Liver (tissue), 9 donors: Measurements from ENCODE around the gene ALK. TPM values are rescaled to one million over a fixed set of nuclear protein-coding genes. Genes with fewer than 3 reads are reported as not detected.

Experiments
- DNase-seq: peaks from one replicate; pipeline ENCODE4 v3.0.0-alpha.2; 2017; ENCODE audit warnings: low spot score
- H3K27ac ChIP-seq, 2 donors: one replicate each; pipeline ENCODE4 v1.7.0; 2013; ENCODE audit warnings: inconsistent platforms in 2 of 2, low read length in 2 of 2, control low read depth in 1 of 2, low read depth in 1 of 2, mild to moderate bottlenecking in 1 of 2
- H3K27me3 ChIP-seq, 4 donors: one replicate each; pipeline versions ENCODE4 v1.6.1 to v1.7.0; 2013; ENCODE audit warnings: low read length in 3 of 4, inconsistent platforms in 1 of 4, mild to moderate bottlenecking in 1 of 4, moderate library complexity in 1 of 4; ENCODE audit not compliant: control insufficient read depth in 4 of 4, insufficient read depth in 4 of 4
- H3K36me3 ChIP-seq, 4 donors: one replicate each; pipeline versions ENCODE4 v1.6.1 to v1.7.0; 2013; ENCODE audit warnings: low read length in 3 of 4, mild to moderate bottlenecking in 3 of 4, low read depth in 1 of 4, moderate library complexity in 1 of 4; ENCODE audit not compliant: control insufficient read depth in 4 of 4, insufficient read depth in 3 of 4
- H3K4me1 ChIP-seq, 4 donors: one replicate each; pipeline versions ENCODE4 v1.6.1 to v1.7.0; 2013; ENCODE audit warnings: low read length in 3 of 4, mild to moderate bottlenecking in 3 of 4, moderate library complexity in 1 of 4; ENCODE audit not compliant: control insufficient read depth in 4 of 4, insufficient read depth in 4 of 4
- H3K4me3 ChIP-seq, 3 donors: one replicate each; pipeline versions ENCODE4 v1.6.1 to v1.7.0; 2013; ENCODE audit warnings: low read length in 3 of 3, control low read depth in 1 of 3, low read depth in 1 of 3, mild to moderate bottlenecking in 1 of 3
- H3K9ac ChIP-seq, 2 donors: one replicate each; pipeline ENCODE4 v1.7.0; 2013; ENCODE audit warnings: low read length in 2 of 2, mild to moderate bottlenecking in 2 of 2, moderate library complexity in 2 of 2, control low read depth in 1 of 2, low read depth in 1 of 2
- H3K9me3 ChIP-seq, 4 donors: one replicate each; pipeline versions ENCODE4 v1.6.1 to v1.7.0; 2013; ENCODE audit warnings: low read length in 3 of 4; ENCODE audit not compliant: control insufficient read depth in 4 of 4
- EGR1 ChIP-seq, 2 donors: IDR thresholded peaks; 2 replicates each; pipeline ENCODE4 v1.6.1; 2016 to 2018; ENCODE audit warnings: antibody characterized with exemption in 2 of 2, low read depth in 2 of 2
- FOXA2 ChIP-seq: IDR thresholded peaks from 2 replicates; pipeline ENCODE4 v1.6.1; 2016; ENCODE audit warnings: antibody characterized with exemption
- GABPA ChIP-seq, 2 donors: IDR thresholded peaks in 1 of 2; conservative IDR thresholded peaks in 1 of 2; 2 replicates each; pipeline ENCODE4 v1.6.1; 2016; ENCODE audit warnings: antibody characterized with exemption in 2 of 2, mild to moderate bottlenecking in 1 of 2, moderate library complexity in 1 of 2
- HNF4A ChIP-seq, 2 donors: conservative IDR thresholded peaks; 2 replicates each; pipeline ENCODE4 v1.6.1; 2016; ENCODE audit warnings: antibody characterized with exemption in 2 of 2, mild to moderate bottlenecking in 2 of 2
- JUND ChIP-seq, 2 donors: IDR thresholded peaks; 2 replicates each; pipeline ENCODE4 v1.6.1; 2016; ENCODE audit warnings: antibody characterized with exemption in 2 of 2
- NR2F2 ChIP-seq: IDR thresholded peaks from 2 replicates; pipeline ENCODE4 v1.6.1; 2016; ENCODE audit warnings: antibody characterized with exemption
- RAD21 ChIP-seq, 2 donors: IDR thresholded peaks; 2 replicates each; pipeline ENCODE4 v1.6.1; 2016; ENCODE audit warnings: antibody characterized with exemption in 2 of 2, mild to moderate bottlenecking in 2 of 2
- SP1 ChIP-seq: IDR thresholded peaks from 2 replicates; pipeline ENCODE4 v1.6.1; 2018; ENCODE audit warnings: antibody characterized with exemption, mild to moderate bottlenecking
- WGBS: extraction: QIAGEN DNeasy Blood & Tissue Kit; methylation state at CpG from one replicate; pipeline ENCODE4 v1.1.7; 2013; 5-methylcytosine and 5-hydroxymethylcytosine counted together
- polyA plus RNA-seq, 2 donors: library from polyadenylated mRNA; stranded (reverse) in 1 of 2; unstranded in 1 of 2; fragments of 200-250 nt in 1 of 2; fragments of >200 nt in 1 of 2; fragmentation: Nextera tagmentation in 1 of 2; extraction: Ambion mirVana in 1 of 2; gene quantifications; one replicate each; pipeline versions ENCODE4 v1.2.1 to v1.2.3, GENCODE V29; 2013 to 2015
- total RNA-seq, 2 donors: library from RNA; depleted of rRNA; stranded (reverse); fragments of >200 nt; gene quantifications; one replicate each; pipeline ENCODE4 v1.2.3, GENCODE V29; 2014
- TF ChIP-seq, protein P1 (sequence below): fragments of 150-350 bp; IDR thresholded peaks from 2 replicates; pipeline ENCODE4 v1.5.1; 2017; ENCODE audit warnings: improper control_type of control experiment, low read depth, low read length; ENCODE audit not compliant: missing input control
- TF ChIP-seq, protein P2 (sequence below): IDR thresholded peaks from 2 replicates; pipeline ENCODE4 v1.6.1; 2016; ENCODE audit warnings: antibody characterized with exemption, mild to moderate bottlenecking
- donor health status: healthy.
- donor health status: healthy.
- donor health status: healthy.
- donor health status: healthy.
- donor health status: healthy.

The ALK gene
- total and polyA plus RNA-seq, 4 donors, result under 0.01 TPM; not detected in 3

DNA sequence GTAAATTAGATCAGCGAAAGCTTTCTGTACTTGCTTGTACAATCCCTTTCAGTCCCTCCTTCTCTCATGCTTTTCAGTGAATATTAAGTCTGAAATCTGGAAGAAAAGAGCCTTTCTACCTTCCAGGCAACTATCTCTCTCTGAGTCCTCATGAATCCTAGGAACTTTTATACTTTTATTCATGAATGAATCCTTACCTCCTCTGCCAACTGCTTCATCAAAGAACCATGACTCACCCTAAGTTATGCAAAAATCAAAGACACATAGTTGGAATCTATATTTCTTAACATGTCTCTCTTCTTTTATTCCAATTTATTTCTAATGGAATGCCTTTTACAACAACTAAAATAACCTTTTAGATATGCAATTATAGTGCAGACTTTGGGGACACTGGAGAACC, 412.0 kb downstream of the ALK start:
- Histone ChIP-seq H3K4me3 (no peak overlapping the region), H3K27ac (no peak overlapping the region), H3K9me3 (no peaks in the 10 kb centered on the region), H3K36me3 (no peaks in the 10 kb centered on the region), H3K27me3 (no peaks in the 10 kb centered on the region), H3K4me1 (no peaks in the 10 kb centered on the region), H3K9ac (no peak overlapping the region)
- no peak for TF ChIP-seq HNF4A (conservative IDR thresholded peaks at IDR 0.05)
- TF ChIP-seq NR2F2, result no peak
- TF ChIP-seq FOXA2, result no peak
- TF ChIP-seq RAD21 (IDR thresholded peaks at IDR 0.05), result no peak
- no peak for DNase-seq
- WGBS, result 97% methylated on average over 1 of the region's 1 CpG

DNA sequence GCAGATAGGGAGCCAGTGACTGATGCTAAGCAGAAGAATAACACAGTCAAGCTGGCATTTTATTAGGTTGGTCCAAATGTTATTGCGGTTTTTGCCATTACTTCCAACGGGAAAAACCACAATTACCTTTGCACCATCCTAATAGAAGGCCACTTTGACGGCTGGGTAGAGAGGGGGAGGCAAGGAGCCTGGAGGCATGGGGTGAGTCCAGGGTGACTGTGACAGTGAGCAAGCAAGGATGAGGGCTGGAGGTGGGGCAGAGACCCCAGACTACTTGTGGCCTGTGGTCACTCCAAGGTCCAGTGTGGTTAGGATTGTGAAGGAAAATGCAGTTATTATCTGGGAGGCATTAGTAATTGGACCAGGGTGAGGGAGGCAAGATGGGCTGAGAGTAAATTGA, 416.6 kb downstream of the ALK start:
- no peak for DNase-seq
- no peak for TF ChIP-seq NR2F2
- no peak for TF ChIP-seq SP1
- TF ChIP-seq HNF4A (conservative IDR thresholded peaks at IDR 0.05), result no peak
- TF ChIP-seq, protein P1, sequence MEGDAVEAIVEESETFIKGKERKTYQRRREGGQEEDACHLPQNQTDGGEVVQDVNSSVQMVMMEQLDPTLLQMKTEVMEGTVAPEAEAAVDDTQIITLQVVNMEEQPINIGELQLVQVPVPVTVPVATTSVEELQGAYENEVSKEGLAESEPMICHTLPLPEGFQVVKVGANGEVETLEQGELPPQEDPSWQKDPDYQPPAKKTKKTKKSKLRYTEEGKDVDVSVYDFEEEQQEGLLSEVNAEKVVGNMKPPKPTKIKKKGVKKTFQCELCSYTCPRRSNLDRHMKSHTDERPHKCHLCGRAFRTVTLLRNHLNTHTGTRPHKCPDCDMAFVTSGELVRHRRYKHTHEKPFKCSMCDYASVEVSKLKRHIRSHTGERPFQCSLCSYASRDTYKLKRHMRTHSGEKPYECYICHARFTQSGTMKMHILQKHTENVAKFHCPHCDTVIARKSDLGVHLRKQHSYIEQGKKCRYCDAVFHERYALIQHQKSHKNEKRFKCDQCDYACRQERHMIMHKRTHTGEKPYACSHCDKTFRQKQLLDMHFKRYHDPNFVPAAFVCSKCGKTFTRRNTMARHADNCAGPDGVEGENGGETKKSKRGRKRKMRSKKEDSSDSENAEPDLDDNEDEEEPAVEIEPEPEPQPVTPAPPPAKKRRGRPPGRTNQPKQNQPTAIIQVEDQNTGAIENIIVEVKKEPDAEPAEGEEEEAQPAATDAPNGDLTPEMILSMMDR, result no peak
- TF ChIP-seq GABPA (IDR thresholded peaks at IDR 0.05 in 1 of 2, conservative IDR thresholded peaks at IDR 0.05 in 1 of 2), result no peak
- no peaks in the 10 kb centered on the region for H3K9me3 ChIP-seq
- no peaks in the 10 kb centered on the region for H3K36me3 ChIP-seq
- no peak overlapping the region for H3K4me3 ChIP-seq
- no peaks in the 10 kb centered on the region for H3K4me1 ChIP-seq
- no peaks in the 10 kb centered on the region for H3K27me3 ChIP-seq
- H3K9ac ChIP-seq, result no peak overlapping the region
- whole genome bisulfite sequencing, result 88% methylated on average over 3 of the region's 3 CpGs
- no peak overlapping the region for H3K27ac ChIP-seq

DNA sequence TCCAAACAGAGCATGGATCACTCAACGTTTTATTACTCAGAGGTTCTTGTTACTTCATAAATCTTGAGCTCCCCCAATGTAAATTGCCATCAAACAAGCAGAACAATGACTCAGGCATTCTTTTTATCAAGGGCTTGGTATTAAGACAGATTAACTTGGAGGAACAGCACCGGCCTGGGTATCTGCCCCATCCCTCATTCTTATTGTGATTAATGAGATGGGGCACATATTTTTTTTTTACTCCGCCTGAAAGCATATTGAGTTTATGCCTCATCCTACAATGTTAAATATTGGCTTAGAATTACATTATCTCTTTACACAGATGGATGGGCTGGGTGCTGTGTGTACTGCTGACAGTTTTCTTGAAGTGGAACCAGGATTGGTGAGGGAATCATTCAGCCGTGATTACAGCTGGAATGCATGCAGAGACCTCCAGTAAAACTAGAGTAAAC, 418.9 kb downstream of the ALK start:
- WGBS, result 50% methylated on average over 4 of the region's 4 CpGs
- DNase-seq, result no peak
- Histone ChIP-seq H3K36me3 (no peaks in the 10 kb centered on the region), H3K4me1 (no peaks in the 10 kb centered on the region), H3K4me3 (no peak overlapping the region), H3K9me3 (no peaks in the 10 kb centered on the region), H3K27me3 (no peaks in the 10 kb centered on the region), H3K27ac (no peak overlapping the region), H3K9ac (no peak overlapping the region)
- TF ChIP-seq, protein P2, sequence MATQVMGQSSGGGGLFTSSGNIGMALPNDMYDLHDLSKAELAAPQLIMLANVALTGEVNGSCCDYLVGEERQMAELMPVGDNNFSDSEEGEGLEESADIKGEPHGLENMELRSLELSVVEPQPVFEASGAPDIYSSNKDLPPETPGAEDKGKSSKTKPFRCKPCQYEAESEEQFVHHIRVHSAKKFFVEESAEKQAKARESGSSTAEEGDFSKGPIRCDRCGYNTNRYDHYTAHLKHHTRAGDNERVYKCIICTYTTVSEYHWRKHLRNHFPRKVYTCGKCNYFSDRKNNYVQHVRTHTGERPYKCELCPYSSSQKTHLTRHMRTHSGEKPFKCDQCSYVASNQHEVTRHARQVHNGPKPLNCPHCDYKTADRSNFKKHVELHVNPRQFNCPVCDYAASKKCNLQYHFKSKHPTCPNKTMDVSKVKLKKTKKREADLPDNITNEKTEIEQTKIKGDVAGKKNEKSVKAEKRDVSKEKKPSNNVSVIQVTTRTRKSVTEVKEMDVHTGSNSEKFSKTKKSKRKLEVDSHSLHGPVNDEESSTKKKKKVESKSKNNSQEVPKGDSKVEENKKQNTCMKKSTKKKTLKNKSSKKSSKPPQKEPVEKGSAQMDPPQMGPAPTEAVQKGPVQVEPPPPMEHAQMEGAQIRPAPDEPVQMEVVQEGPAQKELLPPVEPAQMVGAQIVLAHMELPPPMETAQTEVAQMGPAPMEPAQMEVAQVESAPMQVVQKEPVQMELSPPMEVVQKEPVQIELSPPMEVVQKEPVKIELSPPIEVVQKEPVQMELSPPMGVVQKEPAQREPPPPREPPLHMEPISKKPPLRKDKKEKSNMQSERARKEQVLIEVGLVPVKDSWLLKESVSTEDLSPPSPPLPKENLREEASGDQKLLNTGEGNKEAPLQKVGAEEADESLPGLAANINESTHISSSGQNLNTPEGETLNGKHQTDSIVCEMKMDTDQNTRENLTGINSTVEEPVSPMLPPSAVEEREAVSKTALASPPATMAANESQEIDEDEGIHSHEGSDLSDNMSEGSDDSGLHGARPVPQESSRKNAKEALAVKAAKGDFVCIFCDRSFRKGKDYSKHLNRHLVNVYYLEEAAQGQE, result no peak
- TF ChIP-seq JUND (IDR thresholded peaks at IDR 0.05) (no peak), EGR1 (IDR thresholded peaks at IDR 0.05; ENCODE audit: low read depth in 2 of 2) (no peak)
